Measurements from ENCODE around the gene TINAGL1. TPM values are rescaled to one million over a fixed set of nuclear protein-coding genes. Genes with fewer than 3 reads are reported as not detected.

The TINAGL1 gene
- total RNA-seq, 1 donor from 2014 or later: 27.2 TPM

DNA sequence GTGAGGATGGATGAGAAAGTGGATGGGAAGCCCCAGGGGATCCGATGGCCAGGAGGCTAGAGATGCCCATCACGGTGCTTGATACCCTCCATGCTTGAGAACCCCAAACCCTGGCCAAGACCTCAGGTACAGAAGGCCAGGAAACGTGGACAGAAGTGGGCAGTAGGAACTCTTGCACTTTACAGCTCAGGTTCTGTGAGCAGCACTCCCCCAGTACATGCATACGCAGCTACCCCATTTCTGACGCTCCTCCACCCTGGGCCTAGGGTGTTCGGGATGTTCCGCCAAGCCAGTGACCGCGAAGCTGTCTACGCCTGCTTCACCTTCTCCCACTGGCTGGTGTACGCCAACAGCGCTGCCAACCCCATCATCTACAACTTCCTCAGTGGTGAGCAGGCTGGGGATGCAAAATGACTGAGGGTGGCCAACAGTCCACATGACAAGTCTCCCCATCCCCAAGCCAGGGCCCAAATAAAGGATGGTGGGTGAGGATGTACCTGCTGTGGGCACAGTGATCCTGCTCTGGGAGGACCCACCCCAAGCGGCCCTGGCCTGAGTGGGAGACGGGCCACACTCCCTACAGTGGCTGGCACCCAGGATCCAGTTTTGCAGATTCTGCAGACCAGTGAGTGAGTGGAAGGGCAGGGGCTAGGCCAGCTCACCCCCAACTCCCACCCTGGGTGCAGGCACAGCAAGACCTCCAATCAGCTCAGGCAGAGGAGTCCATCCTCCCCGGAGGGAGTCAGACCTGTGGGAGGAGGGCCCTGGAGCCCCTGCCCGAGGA lies 48.6 kb downstream of the TINAGL1 start:
- DNase-seq (ENCODE audit: extremely low spot score, unreplicated experiment): no peak
- Mint-ChIP-seq H3K9me3 (no peaks in the 10 kb centered on the region), H3K4me1 (ENCODE audit: unreplicated experiment) (peaks cover 8% of the 10 kb centered on the region), H3K27ac (no peak overlapping the region), H3K4me3 (no peak overlapping the region), H3K36me3 (peaks cover 4% of the 10 kb centered on the region), H3K27me3 (no peaks in the 10 kb centered on the region)
- TF ChIP-seq, protein P1, sequence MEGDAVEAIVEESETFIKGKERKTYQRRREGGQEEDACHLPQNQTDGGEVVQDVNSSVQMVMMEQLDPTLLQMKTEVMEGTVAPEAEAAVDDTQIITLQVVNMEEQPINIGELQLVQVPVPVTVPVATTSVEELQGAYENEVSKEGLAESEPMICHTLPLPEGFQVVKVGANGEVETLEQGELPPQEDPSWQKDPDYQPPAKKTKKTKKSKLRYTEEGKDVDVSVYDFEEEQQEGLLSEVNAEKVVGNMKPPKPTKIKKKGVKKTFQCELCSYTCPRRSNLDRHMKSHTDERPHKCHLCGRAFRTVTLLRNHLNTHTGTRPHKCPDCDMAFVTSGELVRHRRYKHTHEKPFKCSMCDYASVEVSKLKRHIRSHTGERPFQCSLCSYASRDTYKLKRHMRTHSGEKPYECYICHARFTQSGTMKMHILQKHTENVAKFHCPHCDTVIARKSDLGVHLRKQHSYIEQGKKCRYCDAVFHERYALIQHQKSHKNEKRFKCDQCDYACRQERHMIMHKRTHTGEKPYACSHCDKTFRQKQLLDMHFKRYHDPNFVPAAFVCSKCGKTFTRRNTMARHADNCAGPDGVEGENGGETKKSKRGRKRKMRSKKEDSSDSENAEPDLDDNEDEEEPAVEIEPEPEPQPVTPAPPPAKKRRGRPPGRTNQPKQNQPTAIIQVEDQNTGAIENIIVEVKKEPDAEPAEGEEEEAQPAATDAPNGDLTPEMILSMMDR (conservative IDR thresholded peaks at IDR 0.05): no peak

DNA sequence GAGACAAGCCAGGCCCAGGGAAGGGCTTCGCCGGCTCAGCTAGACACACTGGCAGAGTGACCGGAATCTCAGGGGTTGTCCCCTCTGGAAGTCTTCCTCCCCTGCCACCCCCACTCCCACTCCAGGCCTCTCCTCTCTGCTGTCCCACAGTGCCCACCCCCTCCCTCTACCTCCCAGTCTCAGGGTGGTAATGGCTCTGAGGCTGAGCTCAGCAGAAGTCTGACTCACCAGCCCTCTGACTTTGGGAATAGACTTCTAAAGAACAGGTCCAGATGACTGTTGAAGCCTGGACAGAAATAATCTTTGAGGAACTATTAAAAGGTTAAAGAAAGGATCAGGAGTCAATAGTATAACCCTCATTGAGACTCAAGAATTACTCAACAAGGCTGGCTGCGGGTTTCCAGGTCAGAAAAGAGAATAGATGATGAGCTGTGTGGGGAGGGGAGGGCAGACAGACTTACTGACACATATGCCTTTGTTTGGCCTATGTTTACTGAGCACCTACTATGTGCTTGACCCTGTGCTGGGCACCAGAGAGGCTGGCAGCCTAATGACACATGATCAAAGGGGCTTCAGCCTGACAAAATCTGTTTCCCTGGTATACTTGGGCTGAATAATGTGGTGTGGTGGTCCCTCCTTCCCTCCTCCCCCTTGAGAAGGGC lies 49.4 kb downstream of the TINAGL1 start:
- Mint-ChIP-seq H3K4me3 (no peak overlapping the region), H3K27ac (no peak overlapping the region)

DNA sequence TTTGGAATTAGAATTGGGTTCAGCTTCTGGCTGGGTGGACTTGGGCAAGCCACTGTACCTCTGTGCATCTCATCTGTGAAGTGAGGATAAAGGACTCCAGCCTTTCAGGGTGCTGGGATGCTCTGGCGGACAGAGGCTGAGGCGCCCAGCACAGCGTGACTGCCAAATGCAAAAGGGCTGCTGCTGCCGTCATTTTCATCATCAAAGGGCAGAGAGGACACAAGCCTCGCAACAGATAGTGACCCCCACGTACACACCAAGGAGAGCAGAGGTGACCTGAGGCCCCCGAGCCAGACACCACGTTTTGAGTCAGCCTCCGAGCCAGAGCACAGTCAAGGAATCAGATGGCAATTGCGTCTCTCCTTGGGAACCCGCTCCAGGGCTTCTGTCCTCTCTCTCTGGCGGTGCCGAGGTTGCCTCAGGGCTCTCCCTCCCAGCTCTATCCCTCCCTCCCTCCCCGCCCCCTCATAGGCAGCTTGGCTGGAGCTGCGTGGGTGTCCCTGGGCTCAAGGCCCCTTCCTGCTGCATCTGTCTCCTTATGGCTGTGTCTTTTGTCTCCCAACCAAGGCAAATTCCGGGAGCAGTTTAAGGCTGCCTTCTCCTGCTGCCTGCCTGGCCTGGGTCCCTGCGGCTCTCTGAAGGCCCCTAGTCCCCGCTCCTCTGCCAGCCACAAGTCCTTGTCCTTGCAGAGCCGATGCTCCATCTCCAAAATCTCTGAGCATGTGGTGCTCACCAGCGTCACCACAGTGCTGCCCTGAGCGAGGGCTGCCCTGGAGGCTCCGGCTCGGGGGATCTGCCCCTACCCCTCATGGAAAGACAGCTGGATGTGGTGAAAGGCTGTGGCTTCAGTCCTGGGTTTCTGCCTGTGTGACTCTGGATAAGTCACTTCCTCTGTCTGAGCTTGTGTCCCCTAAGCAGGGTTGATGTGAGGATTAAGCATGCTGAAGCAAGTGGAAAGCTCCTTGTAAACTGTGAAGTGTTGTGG lies 50.2 kb downstream of the TINAGL1 start:
- Mint-ChIP-seq H3K27me3 (no peaks in the 10 kb centered on the region), H3K36me3 (peaks cover 4% of the 10 kb centered on the region), H3K9me3 (no peaks in the 10 kb centered on the region), H3K4me3 (no peak overlapping the region), H3K27ac (peak overlapping the region; percentile 36), H3K4me1 (ENCODE audit: unreplicated experiment) (peaks cover 8% of the 10 kb centered on the region)
- DNase-seq (ENCODE audit: extremely low spot score, unreplicated experiment): no peak
- TF ChIP-seq, protein P1 (conservative IDR thresholded peaks at IDR 0.05): no peak

More for the DNA sequence above, 49.4 kb downstream of the TINAGL1 start:
- peaks cover 4% of the 10 kb centered on the region for H3K36me3 Mint-ChIP-seq
- H3K9me3 Mint-ChIP-seq: no peaks in the 10 kb centered on the region
- TF ChIP-seq, protein P1 (conservative IDR thresholded peaks at IDR 0.05): no peak
- H3K27me3 Mint-ChIP-seq: no peaks in the 10 kb centered on the region
- DNase-seq (ENCODE audit: extremely low spot score, unreplicated experiment): no peak
- peaks cover 8% of the 10 kb centered on the region for H3K4me1 Mint-ChIP-seq (ENCODE audit: unreplicated experiment)

DNA sequence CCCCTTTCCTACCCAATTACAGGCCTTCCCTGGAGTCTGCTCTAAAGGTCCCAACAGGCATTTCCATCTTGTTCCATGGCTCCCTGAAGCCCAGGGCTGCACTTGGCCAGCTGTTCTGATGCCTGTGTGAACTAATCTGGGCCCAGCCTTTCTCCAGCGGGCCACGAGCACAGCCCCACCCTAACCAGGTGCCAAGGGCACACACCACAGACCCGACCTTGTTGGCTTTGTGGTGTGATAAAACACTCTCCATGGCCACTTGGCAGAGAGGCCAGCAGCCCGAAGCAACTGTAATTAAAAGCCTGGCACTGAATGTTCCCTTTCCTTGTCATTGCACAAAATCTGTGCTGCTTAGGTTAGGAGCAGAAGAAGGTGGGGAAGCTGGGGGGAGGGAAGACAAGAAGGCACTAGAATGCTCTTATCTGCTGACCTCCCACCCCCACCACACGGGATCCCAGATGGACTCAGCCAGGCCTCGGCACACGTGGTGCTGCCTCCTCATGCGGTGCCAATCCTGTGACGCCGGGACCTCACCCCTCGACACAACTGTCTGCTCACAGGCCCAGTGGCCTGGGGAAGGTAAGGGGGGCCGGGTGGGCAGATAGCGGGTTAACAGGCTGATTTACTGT lies 51.1 kb downstream of the TINAGL1 start:
- Mint-ChIP-seq H3K9me3 (no peaks in the 10 kb centered on the region), H3K27me3 (no peaks in the 10 kb centered on the region), H3K4me1 (ENCODE audit: unreplicated experiment) (peaks cover 8% of the 10 kb centered on the region), H3K4me3 (no peak overlapping the region), H3K36me3 (peaks cover 4% of the 10 kb centered on the region), H3K27ac (peak overlapping the region; percentile 36)
- DNase-seq (ENCODE audit: extremely low spot score, unreplicated experiment): no peak
- TF ChIP-seq, protein P1 (conservative IDR thresholded peaks at IDR 0.05): no peak

Data from type B pancreatic cell (in vitro differentiated cells).